Skin epidermis (tissue), 12 donors: ENCODE measurements around the gene RBL1.
"Not testable (repeated sequence)": the region's sequence is repeated elsewhere in the genome, so short reads cannot be mapped to it uniquely, and the experiment has no call there.

Source experiments
- H3K27ac ChIP-seq, 21 experiments: fragments of 200-600 bp; sonication (generic) in 11 of 21; one replicate each; pipeline ENCODE4 v1.5.0; 2020; ENCODE audit warnings: mild to moderate bottlenecking in 3 of 21, inconsistent platforms in 2 of 21, moderate library complexity in 2 of 21
- H3K4me3 ChIP-seq, 7 experiments: fragments of 200-600 bp; sonication (generic) in 2 of 7; one replicate each; pipeline ENCODE4 v1.5.0; 2020; ENCODE audit warnings: inconsistent platforms in 2 of 7, mild to moderate bottlenecking in 2 of 7, moderate library complexity in 1 of 7

The RBL1 gene

GRCh38 chr20:37077009-37077408 lies 18.8 kb downstream of the RBL1 start:
- no peak overlapping the region for H3K27ac ChIP-seq

GRCh38 chr20:37075932-37076685 lies 19.7 kb downstream of the RBL1 start:
- H3K4me3 ChIP-seq = no peak overlapping the region
- no peak overlapping the region for H3K27ac ChIP-seq

More at GRCh38 chr20:37077009-37077408, 18.8 kb downstream of the RBL1 start:
- H3K4me3 ChIP-seq = no peak overlapping the region

- Histone ChIP-seq H3K27ac (peak overlapping the region in 2 of 21 experiments; percentile 49 to 72), H3K4me3 (no peak overlapping the region)
These were observed 23.3 kb downstream of the RBL1 start for GRCh38 chr20:37072293-37073196.

GRCh38 chr20:37071481-37071911 lies 24.3 kb downstream of the RBL1 start:
- Histone ChIP-seq H3K27ac (peak overlapping the region in 13 of 21 experiments; percentile 15 to 72 (median 41)), H3K4me3 (no peak overlapping the region)

GRCh38 chr20:37069563-37069962 lies 26.2 kb downstream of the RBL1 start:
- H3K27ac ChIP-seq = peak overlapping the region in 1 of 21 experiments; percentile 60
- not testable (repeated sequence) for H3K4me3 ChIP-seq

GRCh38 chr20:37066168-37066567 lies 29.6 kb downstream of the RBL1 start:
- no peak overlapping the region for H3K27ac ChIP-seq
- H3K4me3 ChIP-seq = no peak overlapping the region

- Histone ChIP-seq H3K27ac (no peak overlapping the region), H3K4me3 (no peak overlapping the region)
These were observed 40.5 kb downstream of the RBL1 start for GRCh38 chr20:37055276-37055675.

- H3K27ac ChIP-seq = no peak overlapping the region
- no peak overlapping the region for H3K4me3 ChIP-seq
These were observed 42.4 kb downstream of the RBL1 start for GRCh38 chr20:37053230-37053950.

GRCh38 chr20:37042986-37043972 lies 52.5 kb downstream of the RBL1 start:
- H3K4me3 ChIP-seq = peak overlapping the region in 3 of 7 experiments; percentile 1 to 3 (median 1)

GRCh38 chr20:37039366-37039765 lies 56.4 kb downstream of the RBL1 start:
- H3K4me3 ChIP-seq = not testable (repeated sequence)

More at GRCh38 chr20:37042986-37043972, 52.5 kb downstream of the RBL1 start:
- peak overlapping the region in 12 of 21 experiments; percentile 22 to 85 (median 38) for H3K27ac ChIP-seq

GRCh38 chr20:37032077-37032476 lies 63.7 kb downstream of the RBL1 start:
- H3K4me3 ChIP-seq = no peak overlapping the region
- no peak overlapping the region for H3K27ac ChIP-seq

More at GRCh38 chr20:37039366-37039765, 56.4 kb downstream of the RBL1 start:
- not testable (repeated sequence) for H3K27ac ChIP-seq

GRCh38 chr20:37020636-37021035 lies 75.2 kb downstream of the RBL1 start:
- Histone ChIP-seq H3K4me3 (no peak overlapping the region), H3K27ac (no peak overlapping the region)

GRCh38 chr20:37012631-37013030 lies 83.2 kb downstream of the RBL1 start:
- not testable (repeated sequence) for H3K4me3 ChIP-seq, H3K27ac ChIP-seq

- not testable (repeated sequence) for H3K27ac ChIP-seq, H3K4me3 ChIP-seq
These were observed 83.9 kb downstream of the RBL1 start for GRCh38 chr20:37011858-37012257.

- no peak overlapping the region for H3K27ac ChIP-seq
- no peak overlapping the region for H3K4me3 ChIP-seq
These were observed 84.7 kb downstream of the RBL1 start for GRCh38 chr20:37011147-37011546.

GRCh38 chr20:37007898-37008649 lies 87.7 kb downstream of the RBL1 start:
- peak overlapping the region in 8 of 21 experiments; percentile 21 to 81 (median 50) for H3K27ac ChIP-seq
- no peak overlapping the region for H3K4me3 ChIP-seq

- peak overlapping the region in 14 of 21 experiments; percentile 3 to 69 (median 49) for H3K27ac ChIP-seq
- not testable (repeated sequence) for H3K4me3 ChIP-seq
These were observed 90.5 kb downstream of the RBL1 start for GRCh38 chr20:37005062-37005942.
